ENCODE measurements around the gene FAM53B. TPM values are rescaled to one million over a fixed set of nuclear protein-coding genes. Genes with fewer than 3 reads are reported as not detected.

The FAM53B gene
- total RNA-seq, 1 experiment from 2014 or later, result 14.9 TPM

- POLR2A ChIA-PET, result interaction anchor here (0.6 to 1.5 kb wide), 4 partner anchors 23 to 114 kb away, joined by 3 to 4 read pairs (median 3); no protein-coding TSS in a partner anchor
- intact Hi-C loops (cut with micrococcal nuclease), result no loop called here
- peaks cover 5% of the 10 kb centered on the region for H3K4me1 Mint-ChIP-seq (ENCODE audit: insufficient read depth, unreplicated experiment)
Measured at GRCh38 chr10:124626759-124627380, 117.3 kb downstream of the FAM53B start.

GRCh38 chr10:124625831-124626238 is 118.3 kb downstream of the FAM53B start:
- H3K27me3 Mint-ChIP-seq (ENCODE audit: insufficient read depth, unreplicated experiment), result no peaks in the 10 kb centered on the region
- no peaks in the 10 kb centered on the region for H3K9me3 Mint-ChIP-seq (ENCODE audit: unreplicated experiment)
- intact Hi-C loops (cut with micrococcal nuclease), result no loop called here
- no peak overlapping the region for H3K4me3 Mint-ChIP-seq (ENCODE audit: unreplicated experiment)
- H3K4me1 Mint-ChIP-seq (ENCODE audit: insufficient read depth, unreplicated experiment), result peaks cover 5% of the 10 kb centered on the region
- peaks cover 18% of the 10 kb centered on the region for H3K36me3 Mint-ChIP-seq (ENCODE audit: insufficient read depth, unreplicated experiment)
- peak overlapping the region; percentile 73 for H3K27ac Mint-ChIP-seq (ENCODE audit: low read depth, unreplicated experiment)
- BruUV-seq (replicated peaks), result no TSS peak
- CTCF ChIA-PET, result interaction anchor here (1.5 to 1.6 kb wide), 2 partner anchors 47 to 85 kb away, joined by 3 read pairs; no protein-coding TSS in a partner anchor
- DNase-seq (ENCODE audit: unreplicated experiment), result no peak
- POLR2A ChIA-PET, result interaction anchor here (0.6 kb wide), 1 partner anchor 116 kb away, joined by 3 read pairs; no protein-coding TSS in a partner anchor
- TF ChIP-seq CTCF (IDR thresholded peaks at IDR 0.05; ENCODE audit: unreplicated experiment), result no peak

More at GRCh38 chr10:124626759-124627380, 117.3 kb downstream of the FAM53B start:
- no peaks in the 10 kb centered on the region for H3K9me3 Mint-ChIP-seq (ENCODE audit: unreplicated experiment)
- H3K27me3 Mint-ChIP-seq (ENCODE audit: insufficient read depth, unreplicated experiment), result no peaks in the 10 kb centered on the region
- peak overlapping the region; percentile 73 for H3K27ac Mint-ChIP-seq (ENCODE audit: low read depth, unreplicated experiment)
- no TSS peak for BruUV-seq (replicated peaks)
- peaks cover 9% of the 10 kb centered on the region for H3K36me3 Mint-ChIP-seq (ENCODE audit: insufficient read depth, unreplicated experiment)
- CTCF ChIA-PET, result interaction anchor here (0.6 to 1.8 kb wide), 6 partner anchors 37 to 119 kb away, joined by 3 to 9 read pairs (median 3); no protein-coding TSS in a partner anchor
- no peak for TF ChIP-seq CTCF (IDR thresholded peaks at IDR 0.05; ENCODE audit: unreplicated experiment)
- H3K4me3 Mint-ChIP-seq (ENCODE audit: unreplicated experiment), result peak overlapping the region; percentile 33
- peak; percentile 38 for DNase-seq (ENCODE audit: unreplicated experiment)

- Mint-ChIP-seq H3K36me3 (ENCODE audit: insufficient read depth, unreplicated experiment) (peaks cover 13% of the 10 kb centered on the region), H3K4me1 (ENCODE audit: insufficient read depth, unreplicated experiment) (peaks cover 5% of the 10 kb centered on the region), H3K4me3 (ENCODE audit: unreplicated experiment) (no peak overlapping the region), H3K27ac (ENCODE audit: low read depth, unreplicated experiment) (peak overlapping the region; percentile 9), H3K9me3 (ENCODE audit: unreplicated experiment) (no peaks in the 10 kb centered on the region), H3K27me3 (ENCODE audit: insufficient read depth, unreplicated experiment) (no peaks in the 10 kb centered on the region)
- no peak for DNase-seq (ENCODE audit: unreplicated experiment)
- POLR2A ChIA-PET, result interaction anchor here (0.6 kb wide), 1 partner anchor 117 kb away, joined by 3 read pairs; no protein-coding TSS in a partner anchor
- BruUV-seq (replicated peaks), result no TSS peak
- intact Hi-C loops (cut with micrococcal nuclease), result no loop called here
- CTCF ChIA-PET, result interaction anchor here (0.8 kb wide), 1 partner anchor 78 kb away, joined by 3 read pairs; no protein-coding TSS in a partner anchor
- no peak for TF ChIP-seq CTCF (IDR thresholded peaks at IDR 0.05; ENCODE audit: unreplicated experiment)
Measured at GRCh38 chr10:124624895-124625294, 119.3 kb downstream of the FAM53B start.

- H3K4me1 Mint-ChIP-seq (ENCODE audit: insufficient read depth, unreplicated experiment), result peaks cover 5% of the 10 kb centered on the region
- BruUV-seq (replicated peaks), result no TSS peak
Measured at GRCh38 chr10:124624466-124624865, 119.7 kb downstream of the FAM53B start.

More at GRCh38 chr10:124624466-124624865, 119.7 kb downstream of the FAM53B start:
- intact Hi-C loops (cut with micrococcal nuclease), result no loop called here
- CTCF ChIA-PET, result interaction anchor here (0.8 kb wide), 1 partner anchor 78 kb away, joined by 3 read pairs; no protein-coding TSS in a partner anchor
- Mint-ChIP-seq H3K9me3 (ENCODE audit: unreplicated experiment) (no peaks in the 10 kb centered on the region), H3K27ac (ENCODE audit: low read depth, unreplicated experiment) (peak overlapping the region; percentile 9), H3K36me3 (ENCODE audit: insufficient read depth, unreplicated experiment) (peaks cover 13% of the 10 kb centered on the region), H3K27me3 (ENCODE audit: insufficient read depth, unreplicated experiment) (no peaks in the 10 kb centered on the region), H3K4me3 (ENCODE audit: unreplicated experiment) (no peak overlapping the region)
- DNase-seq (ENCODE audit: unreplicated experiment), result no peak
- no peak for TF ChIP-seq CTCF (IDR thresholded peaks at IDR 0.05; ENCODE audit: unreplicated experiment)
- POLR2A ChIA-PET, result no interaction called here

Measured in MCF 10A (cell line).